HepG2 (cell line): Measurements from ENCODE around the gene SLC22A4. TPM values are rescaled to one million over a fixed set of nuclear protein-coding genes. Genes with fewer than 3 reads are reported as not detected.
A peak's percentile ranks its signal among the peaks of the same experiment; 100 is the strongest.

Source experiments
- ATRX ChIP-seq: sonication (generic); formaldehyde crosslinking; IDR thresholded peaks from 2 replicates; pipeline ENCODE4 v1.4.0; 2020; ENCODE audit warnings: missing genetic modification reagents, borderline replicate concordance
- GATAD2A ChIP-seq: IDR thresholded peaks from 2 replicates; pipeline ENCODE4 v1.6.1; 2016
- HMGA1 ChIP-seq: sonication (generic); formaldehyde crosslinking; conservative IDR thresholded peaks from 2 replicates; pipeline ENCODE4 v1.4.0; 2020; ENCODE audit warnings: missing genetic modification reagents
- KMT2A ChIP-seq: sonication (generic); formaldehyde crosslinking; IDR thresholded peaks from 2 replicates; pipeline ENCODE4 v1.4.0; 2020; ENCODE audit warnings: missing genetic modification reagents
- MEIS1 ChIP-seq: sonication (generic); formaldehyde crosslinking; IDR thresholded peaks from 2 replicates; pipeline ENCODE4 v1.9.0; 2021; ENCODE audit warnings: mild to moderate bottlenecking, missing genetic modification reagents, moderate library complexity, borderline replicate concordance
- POLR2A ChIP-seq, 2 experiments: IDR thresholded peaks; 2 replicates each; pipeline ENCODE4 v1.6.1; 2011; ENCODE audit warnings: low read depth in 2 of 2, low read length in 2 of 2, mild to moderate bottlenecking in 1 of 2, moderate library complexity in 1 of 2; ENCODE audit not compliant: insufficient read depth in 1 of 2
- RELA ChIP-seq: sonication (generic); formaldehyde crosslinking; IDR thresholded peaks from 2 replicates; pipeline ENCODE4 v1.4.0; 2020; ENCODE audit warnings: missing genetic modification reagents
- SMARCE1 ChIP-seq: fragments of 450-650 bp; IDR thresholded peaks from 2 replicates; pipeline ENCODE4 v1.6.1; 2017; ENCODE audit warnings: borderline replicate concordance
- SOX6 ChIP-seq, 2 experiments: fragments of 450-650 bp in 1 of 2; sonication (generic) in 1 of 2; formaldehyde crosslinking in 1 of 2; IDR thresholded peaks; 2 replicates each; pipeline versions ENCODE4 v1.4.0 to v1.6.1; 2017 to 2020; ENCODE audit warnings: antibody characterized with exemption in 1 of 2, mild to moderate bottlenecking in 1 of 2, missing genetic modification reagents in 1 of 2
- ZFY ChIP-seq: sonication (generic); formaldehyde crosslinking; IDR thresholded peaks from 2 replicates; pipeline ENCODE4 v1.4.0; 2020; ENCODE audit warnings: missing genetic modification reagents
- ZNF121 ChIP-seq: sonication (generic); formaldehyde crosslinking; IDR thresholded peaks from 2 replicates; pipeline ENCODE4 v1.5.0; 2020; ENCODE audit warnings: mild to moderate bottlenecking, missing genetic modification reagents
- ZNF124 ChIP-seq: sonication (generic); formaldehyde crosslinking; IDR thresholded peaks from 2 replicates; pipeline ENCODE4 v1.4.0; 2020; ENCODE audit warnings: missing genetic modification reagents
- ZNF296 ChIP-seq: sonication (generic); formaldehyde crosslinking; conservative IDR thresholded peaks from 2 replicates; pipeline ENCODE4 v1.5.0; 2020; ENCODE audit warnings: mild to moderate bottlenecking, missing genetic modification reagents
- ZNF382 ChIP-seq: sonication (generic); formaldehyde crosslinking; IDR thresholded peaks from 2 replicates; pipeline ENCODE4 v1.5.0; 2020; ENCODE audit warnings: missing genetic modification reagents, mild to moderate bottlenecking, borderline replicate concordance
- ZNF577 ChIP-seq: sonication (generic); formaldehyde crosslinking; IDR thresholded peaks from 2 replicates; pipeline ENCODE4 v1.4.0; 2020; ENCODE audit warnings: mild to moderate bottlenecking, low read depth, missing genetic modification reagents, borderline replicate concordance
- polyA plus RNA-seq, 8 experiments: library from polyadenylated mRNA; depleted of rRNA in 3 of 8; stranded (reverse) in 7 of 8; unstranded in 1 of 8; fragments of >200 nt; fragmentation: Illumina TruSeq in 4 of 8; extraction: Trizol in 4 of 8; gene quantifications; 2 replicates each; pipeline versions ENCODE4 v1.2.1 to v1.2.3, GENCODE V29; 2011 to 2016; ENCODE audit warnings: low read depth in 4 of 8, missing spikeins in 1 of 8, mixed read lengths in 1 of 8; ENCODE audit not compliant: insufficient read depth in 1 of 8
- total RNA-seq, 5 experiments: library from RNA; depleted of rRNA; stranded (reverse); fragments of >200 nt; fragmentation: Illumina TruSeq; extraction: Trizol; gene quantifications; 2 replicates each; pipeline ENCODE4 v1.2.3, GENCODE V29; 2016; ENCODE audit warnings: low read depth in 1 of 5
- TF ChIP-seq, protein P1 (sequence below): sonication (generic); formaldehyde crosslinking; IDR thresholded peaks from one replicate; pipeline ENCODE4 v1.5.1; 2020; ENCODE audit warnings: mild to moderate bottlenecking, missing genetic modification reagents; ENCODE audit errors: not compliant biosample characterization
- TF ChIP-seq, protein P2 (sequence below): IDR thresholded peaks from 2 replicates; pipeline ENCODE4 v1.6.1; 2016; ENCODE audit warnings: low read depth, missing genetic modification reagents, missing compliant biosample characterization

The SLC22A4 gene
- total and polyA plus RNA-seq, 2 of the 13 experiments (the other 11 are each of a cell fraction or from before 2014, with no cell fraction given) = 0.33 to 0.62 TPM

DNA sequence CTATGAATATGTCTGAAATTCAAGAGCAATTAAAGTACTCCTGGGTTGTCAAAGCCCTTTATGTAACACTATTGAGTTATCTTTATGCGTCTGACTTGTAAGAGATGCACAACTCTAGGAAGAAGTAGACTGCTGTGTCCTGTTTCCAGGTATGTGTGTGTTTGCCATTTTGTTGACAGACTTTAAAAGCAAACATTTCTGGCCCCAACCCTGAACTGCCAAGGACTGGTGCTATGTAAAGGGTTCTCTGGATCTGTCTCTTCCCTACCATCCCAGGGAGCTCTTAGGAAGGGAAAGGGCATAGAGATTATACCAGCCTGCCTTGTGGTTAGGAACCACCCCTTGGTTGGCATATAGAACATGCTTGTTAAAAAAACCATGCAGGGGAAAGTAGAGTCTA lies 87.4 kb downstream of the SLC22A4 start (continued):
- TF ChIP-seq ZNF124 (CRISPR knock-in tag) (no peak), MEIS1 (CRISPR knock-in tag) (no peak), ATRX (CRISPR knock-in tag) (no peak), ZNF296 (CRISPR knock-in tag) (no peak), POLR2A (IDR thresholded peaks at IDR 0.05; ENCODE audit: insufficient read depth in 1 of 2, low read depth in 2 of 2, low read length in 2 of 2) (no peak), SMARCE1 (no peak), SOX6 (IDR thresholded peaks at IDR 0.05) (no peak), SOX6 (CRISPR knock-in tag; IDR thresholded peaks at IDR 0.05) (no peak), GATAD2A (peak; percentile 55; the same call in 1 of the 2 replicates), RELA (CRISPR knock-in tag) (no peak), KMT2A (CRISPR knock-in tag) (no peak), ZFY (CRISPR knock-in tag) (no peak), ZNF382 (no peak), HMGA1 (no peak), ZNF577 (CRISPR knock-in tag) (no peak), ZNF121 (CRISPR knock-in tag) (peak; percentile 72)
- TF ChIP-seq, protein P1, sequence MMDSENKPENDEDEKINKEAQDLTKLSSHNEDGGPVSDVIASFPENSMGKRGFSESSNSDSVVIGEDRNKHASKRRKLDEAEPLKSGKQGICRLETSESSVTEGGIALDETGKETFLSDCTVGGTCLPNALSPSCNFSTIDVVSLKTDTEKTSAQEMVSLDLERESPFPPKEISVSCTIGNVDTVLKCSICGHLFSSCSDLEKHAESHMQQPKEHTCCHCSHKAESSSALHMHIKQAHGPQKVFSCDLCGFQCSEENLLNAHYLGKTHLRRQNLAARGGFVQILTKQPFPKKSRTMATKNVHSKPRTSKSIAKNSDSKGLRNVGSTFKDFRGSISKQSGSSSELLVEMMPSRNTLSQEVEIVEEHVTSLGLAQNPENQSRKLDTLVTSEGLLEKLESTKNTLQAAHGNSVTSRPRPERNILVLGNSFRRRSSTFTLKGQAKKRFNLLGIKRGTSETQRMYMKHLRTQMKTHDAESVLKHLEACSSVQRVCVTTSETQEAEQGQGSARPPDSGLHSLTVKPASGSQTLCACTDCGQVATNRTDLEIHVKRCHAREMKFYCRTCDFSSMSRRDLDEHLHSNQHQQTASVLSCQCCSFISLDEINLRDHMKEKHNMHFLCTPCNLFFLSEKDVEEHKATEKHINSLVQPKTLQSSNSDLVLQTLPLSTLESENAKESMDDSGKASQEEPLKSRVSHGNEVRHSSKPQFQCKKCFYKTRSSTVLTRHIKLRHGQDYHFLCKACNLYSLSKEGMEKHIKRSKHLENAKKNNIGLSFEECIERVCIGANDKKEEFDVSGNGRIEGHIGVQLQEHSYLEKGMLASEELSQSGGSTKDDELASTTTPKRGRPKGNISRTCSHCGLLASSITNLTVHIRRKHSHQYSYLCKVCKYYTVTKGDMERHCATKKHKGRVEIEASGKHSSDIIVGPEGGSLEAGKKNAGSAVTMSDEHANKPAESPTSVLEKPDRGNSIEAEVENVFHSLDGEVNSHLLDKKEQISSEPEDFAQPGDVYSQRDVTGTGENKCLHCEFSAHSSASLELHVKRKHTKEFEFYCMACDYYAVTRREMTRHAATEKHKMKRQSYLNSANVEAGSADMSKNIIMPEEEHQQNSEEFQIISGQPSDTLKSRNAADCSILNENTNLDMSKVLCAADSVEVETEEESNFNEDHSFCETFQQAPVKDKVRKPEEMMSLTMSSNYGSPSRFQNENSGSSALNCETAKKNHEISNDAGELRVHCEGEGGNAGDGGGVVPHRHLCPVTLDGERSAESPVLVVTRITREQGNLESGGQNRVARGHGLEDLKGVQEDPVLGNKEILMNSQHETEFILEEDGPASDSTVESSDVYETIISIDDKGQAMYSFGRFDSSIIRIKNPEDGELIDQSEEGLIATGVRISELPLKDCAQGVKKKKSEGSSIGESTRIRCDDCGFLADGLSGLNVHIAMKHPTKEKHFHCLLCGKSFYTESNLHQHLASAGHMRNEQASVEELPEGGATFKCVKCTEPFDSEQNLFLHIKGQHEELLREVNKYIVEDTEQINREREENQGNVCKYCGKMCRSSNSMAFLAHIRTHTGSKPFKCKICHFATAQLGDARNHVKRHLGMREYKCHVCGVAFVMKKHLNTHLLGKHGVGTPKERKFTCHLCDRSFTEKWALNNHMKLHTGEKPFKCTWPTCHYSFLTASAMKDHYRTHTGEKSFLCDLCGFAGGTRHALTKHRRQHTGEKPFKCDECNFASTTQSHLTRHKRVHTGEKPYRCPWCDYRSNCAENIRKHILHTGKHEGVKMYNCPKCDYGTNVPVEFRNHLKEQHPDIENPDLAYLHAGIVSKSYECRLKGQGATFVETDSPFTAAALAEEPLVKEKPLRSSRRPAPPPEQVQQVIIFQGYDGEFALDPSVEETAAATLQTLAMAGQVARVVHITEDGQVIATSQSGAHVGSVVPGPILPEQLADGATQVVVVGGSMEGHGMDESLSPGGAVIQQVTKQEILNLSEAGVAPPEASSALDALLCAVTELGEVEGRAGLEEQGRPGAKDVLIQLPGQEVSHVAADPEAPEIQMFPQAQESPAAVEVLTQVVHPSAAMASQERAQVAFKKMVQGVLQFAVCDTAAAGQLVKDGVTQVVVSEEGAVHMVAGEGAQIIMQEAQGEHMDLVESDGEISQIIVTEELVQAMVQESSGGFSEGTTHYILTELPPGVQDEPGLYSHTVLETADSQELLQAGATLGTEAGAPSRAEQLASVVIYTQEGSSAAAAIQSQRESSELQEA (CRISPR knock-in tag) = no peak
- TF ChIP-seq, protein P2, sequence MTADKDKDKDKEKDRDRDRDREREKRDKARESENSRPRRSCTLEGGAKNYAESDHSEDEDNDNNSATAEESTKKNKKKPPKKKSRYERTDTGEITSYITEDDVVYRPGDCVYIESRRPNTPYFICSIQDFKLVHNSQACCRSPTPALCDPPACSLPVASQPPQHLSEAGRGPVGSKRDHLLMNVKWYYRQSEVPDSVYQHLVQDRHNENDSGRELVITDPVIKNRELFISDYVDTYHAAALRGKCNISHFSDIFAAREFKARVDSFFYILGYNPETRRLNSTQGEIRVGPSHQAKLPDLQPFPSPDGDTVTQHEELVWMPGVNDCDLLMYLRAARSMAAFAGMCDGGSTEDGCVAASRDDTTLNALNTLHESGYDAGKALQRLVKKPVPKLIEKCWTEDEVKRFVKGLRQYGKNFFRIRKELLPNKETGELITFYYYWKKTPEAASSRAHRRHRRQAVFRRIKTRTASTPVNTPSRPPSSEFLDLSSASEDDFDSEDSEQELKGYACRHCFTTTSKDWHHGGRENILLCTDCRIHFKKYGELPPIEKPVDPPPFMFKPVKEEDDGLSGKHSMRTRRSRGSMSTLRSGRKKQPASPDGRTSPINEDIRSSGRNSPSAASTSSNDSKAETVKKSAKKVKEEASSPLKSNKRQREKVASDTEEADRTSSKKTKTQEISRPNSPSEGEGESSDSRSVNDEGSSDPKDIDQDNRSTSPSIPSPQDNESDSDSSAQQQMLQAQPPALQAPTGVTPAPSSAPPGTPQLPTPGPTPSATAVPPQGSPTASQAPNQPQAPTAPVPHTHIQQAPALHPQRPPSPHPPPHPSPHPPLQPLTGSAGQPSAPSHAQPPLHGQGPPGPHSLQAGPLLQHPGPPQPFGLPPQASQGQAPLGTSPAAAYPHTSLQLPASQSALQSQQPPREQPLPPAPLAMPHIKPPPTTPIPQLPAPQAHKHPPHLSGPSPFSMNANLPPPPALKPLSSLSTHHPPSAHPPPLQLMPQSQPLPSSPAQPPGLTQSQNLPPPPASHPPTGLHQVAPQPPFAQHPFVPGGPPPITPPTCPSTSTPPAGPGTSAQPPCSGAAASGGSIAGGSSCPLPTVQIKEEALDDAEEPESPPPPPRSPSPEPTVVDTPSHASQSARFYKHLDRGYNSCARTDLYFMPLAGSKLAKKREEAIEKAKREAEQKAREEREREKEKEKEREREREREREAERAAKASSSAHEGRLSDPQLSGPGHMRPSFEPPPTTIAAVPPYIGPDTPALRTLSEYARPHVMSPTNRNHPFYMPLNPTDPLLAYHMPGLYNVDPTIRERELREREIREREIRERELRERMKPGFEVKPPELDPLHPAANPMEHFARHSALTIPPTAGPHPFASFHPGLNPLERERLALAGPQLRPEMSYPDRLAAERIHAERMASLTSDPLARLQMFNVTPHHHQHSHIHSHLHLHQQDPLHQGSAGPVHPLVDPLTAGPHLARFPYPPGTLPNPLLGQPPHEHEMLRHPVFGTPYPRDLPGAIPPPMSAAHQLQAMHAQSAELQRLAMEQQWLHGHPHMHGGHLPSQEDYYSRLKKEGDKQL = no peak
